HepG2 (cell line): ENCODE results near the gene PDCD2. TPM values are rescaled to one million over a fixed set of nuclear protein-coding genes. Genes with fewer than 3 reads are reported as not detected.

Source experiments
- ARNTL ChIP-seq: sonication (generic); formaldehyde crosslinking; IDR thresholded peaks from 2 replicates; pipeline ENCODE4 v1.4.0; 2020; ENCODE audit warnings: mild to moderate bottlenecking, missing genetic modification reagents
- BCL3 ChIP-seq: sonication (generic); formaldehyde crosslinking; IDR thresholded peaks from 2 replicates; pipeline ENCODE4 v1.5.1; 2020; ENCODE audit warnings: mild to moderate bottlenecking, missing genetic modification reagents, moderate library complexity
- CSRNP1 ChIP-seq: sonication (generic); formaldehyde crosslinking; IDR thresholded peaks from 2 replicates; pipeline ENCODE4 v1.8.1; 2023; ENCODE audit warnings: mild to moderate bottlenecking, missing genetic modification reagents
- ELF3 ChIP-seq: IDR thresholded peaks from 2 replicates; pipeline ENCODE4 v1.6.1; 2016; ENCODE audit warnings: missing genetic modification reagents, missing compliant biosample characterization
- HES4 ChIP-seq: sonication (generic); formaldehyde crosslinking; IDR thresholded peaks from 2 replicates; pipeline ENCODE4 v1.9.0; 2021; ENCODE audit warnings: mild to moderate bottlenecking, missing genetic modification reagents, borderline replicate concordance
- NRL ChIP-seq: sonication (generic); formaldehyde crosslinking; IDR thresholded peaks from 2 replicates; pipeline ENCODE4 v1.5.0; 2020; ENCODE audit warnings: missing genetic modification reagents, mild to moderate bottlenecking, moderate library complexity, borderline replicate concordance
- PHF20 ChIP-seq: sonication (generic); formaldehyde crosslinking; IDR thresholded peaks from 2 replicates; pipeline ENCODE4 v1.5.0; 2020; ENCODE audit warnings: mild to moderate bottlenecking, missing genetic modification reagents
- POLR2G ChIP-seq: fragments of 200-400 bp; formaldehyde crosslinking; IDR thresholded peaks from 2 replicates; pipeline ENCODE4 v1.6.1; 2018; ENCODE audit warnings: mild to moderate bottlenecking, low read depth, low read length, moderate library complexity
- PRDM4 ChIP-seq: sonication (generic); formaldehyde crosslinking; IDR thresholded peaks from 2 replicates; pipeline ENCODE4 v1.9.0; 2021; ENCODE audit warnings: missing genetic modification reagents, borderline replicate concordance
- SMARCE1 ChIP-seq: fragments of 450-650 bp; IDR thresholded peaks from 2 replicates; pipeline ENCODE4 v1.6.1; 2017; ENCODE audit warnings: borderline replicate concordance
- SNAPC4 ChIP-seq: sonication (generic); formaldehyde crosslinking; IDR thresholded peaks from 2 replicates; pipeline ENCODE4 v1.4.0; 2020; ENCODE audit warnings: mild to moderate bottlenecking, missing genetic modification reagents
- THAP11 ChIP-seq: IDR thresholded peaks from 2 replicates; pipeline ENCODE4 v1.6.1; 2016; ENCODE audit warnings: missing biosample characterization, missing genetic modification reagents
- ZNF280B ChIP-seq: sonication (generic); formaldehyde crosslinking; IDR thresholded peaks from 2 replicates; pipeline ENCODE4 v1.5.0; 2020; ENCODE audit warnings: missing genetic modification reagents, mild to moderate bottlenecking, borderline replicate concordance
- ZNF558 ChIP-seq: sonication (generic); formaldehyde crosslinking; IDR thresholded peaks from 2 replicates; pipeline ENCODE4 v1.9.0; 2022; ENCODE audit warnings: mild to moderate bottlenecking, missing genetic modification reagents, borderline replicate concordance
- ZNF709 ChIP-seq: sonication (generic); formaldehyde crosslinking; IDR thresholded peaks from 2 replicates; pipeline ENCODE4 v1.5.0; 2020; ENCODE audit warnings: mild to moderate bottlenecking, missing genetic modification reagents
- ZNF788 ChIP-seq: sonication (generic); formaldehyde crosslinking; IDR thresholded peaks from 2 replicates; pipeline ENCODE4 v1.5.0; 2020; ENCODE audit warnings: mild to moderate bottlenecking, missing genetic modification reagents, borderline replicate concordance
- polyA plus RNA-seq, 8 experiments: library from polyadenylated mRNA; depleted of rRNA in 3 of 8; stranded (reverse) in 7 of 8; unstranded in 1 of 8; fragments of >200 nt; fragmentation: Illumina TruSeq in 4 of 8; extraction: Trizol in 4 of 8; gene quantifications; 2 replicates each; pipeline versions ENCODE4 v1.2.1 to v1.2.3, GENCODE V29; 2011 to 2016; ENCODE audit warnings: low read depth in 4 of 8, missing spikeins in 1 of 8, mixed read lengths in 1 of 8; ENCODE audit not compliant: insufficient read depth in 1 of 8
- total RNA-seq, 5 experiments: library from RNA; depleted of rRNA; stranded (reverse); fragments of >200 nt; fragmentation: Illumina TruSeq; extraction: Trizol; gene quantifications; 2 replicates each; pipeline ENCODE4 v1.2.3, GENCODE V29; 2016; ENCODE audit warnings: low read depth in 1 of 5

The PDCD2 gene
- total and polyA plus RNA-seq, 2 of the 13 experiments (the other 11 are each of a cell fraction or from before 2014, with no cell fraction given): 83.6 to 133 TPM

- TF ChIP-seq SMARCE1 (no peak), ARNTL (CRISPR knock-in tag) (no peak), ZNF709 (CRISPR knock-in tag) (peak; percentile 73), THAP11 (CRISPR knock-in tag) (peak; percentile 93), NRL (peak; percentile 58), ELF3 (CRISPR knock-in tag) (peak; percentile 97), ZNF788 (CRISPR knock-in tag) (peak; percentile 70; the same call in 1 of the 2 replicates), PHF20 (CRISPR knock-in tag) (peak; percentile 97), SNAPC4 (CRISPR knock-in tag) (no peak), ZNF558 (CRISPR knock-in tag) (peak; percentile 87; the same call in 1 of the 2 replicates), HES4 (CRISPR knock-in tag) (peak; percentile 87), POLR2G (peak; percentile 96), CSRNP1 (CRISPR knock-in tag) (peak; percentile 93), ZNF280B (CRISPR knock-in tag) (peak; percentile 31; the same call in 1 of the 2 replicates), PRDM4 (CRISPR knock-in tag) (peak; percentile 82; the same call in 1 of the 2 replicates), BCL3 (peak; percentile 91)
Observed at GRCh38 chr6:170584181-170584953, at the start of gene PDCD2 (continued).
